GM19240 (cell line): ENCODE measurements around the gene PDCD10.
A peak's percentile ranks its signal among the peaks of the same experiment; 100 is the strongest.

Source experiments
- DNase-seq: peaks from one replicate; pipeline ENCODE4 v3.0.0; 2011; ENCODE audit warnings: low spot score; ENCODE audit not compliant: insufficient read length

The PDCD10 gene

GRCh38 chr3:167735233-167736138, 794 bp upstream of the PDCD10 start, which contains the start of gene SERPINI1:
Gene SERPINI1, plus strand, starts transcription at chr3:167735721. Its CDS starts 53,408 bp downstream, at chr3:167789129.
- DNase-seq: peak; percentile 6

GRCh38 chr3:167733961-167734497, 663 bp downstream of the PDCD10 start:
- no peak for DNase-seq

GRCh38 chr3:167732313-167733065, 2.2 kb downstream of the PDCD10 start:
- DNase-seq: no peak

GRCh38 chr3:167731393-167731792, 3.3 kb downstream of the PDCD10 start:
- no peak for DNase-seq

- no peak for DNase-seq
Measured at GRCh38 chr3:167729591-167729990, 5.1 kb downstream of the PDCD10 start.

- no peak for DNase-seq
Measured at GRCh38 chr3:167728632-167729323, 5.9 kb downstream of the PDCD10 start.

GRCh38 chr3:167728176-167728575, 6.5 kb downstream of the PDCD10 start:
- no peak for DNase-seq

- DNase-seq: no peak
Measured at GRCh38 chr3:167723872-167724271, 10.8 kb downstream of the PDCD10 start.

GRCh38 chr3:167723025-167723512, 11.6 kb downstream of the PDCD10 start:
- DNase-seq: no peak

- DNase-seq: no peak
Measured at GRCh38 chr3:167718582-167718981, 16.1 kb downstream of the PDCD10 start.

GRCh38 chr3:167716920-167717319, 17.8 kb downstream of the PDCD10 start:
- no peak for DNase-seq

GRCh38 chr3:167714871-167715270, 19.8 kb downstream of the PDCD10 start:
- DNase-seq: no peak

GRCh38 chr3:167712445-167712844, 22.2 kb downstream of the PDCD10 start:
- DNase-seq: no peak

GRCh38 chr3:167711439-167711838, 23.3 kb downstream of the PDCD10 start:
- no peak for DNase-seq

GRCh38 chr3:167710552-167710951, 24.1 kb downstream of the PDCD10 start:
- DNase-seq: no peak

- no peak for DNase-seq
Measured at GRCh38 chr3:167709690-167710089, 25.0 kb downstream of the PDCD10 start.

GRCh38 chr3:167705840-167706239, 28.9 kb downstream of the PDCD10 start:
- no peak for DNase-seq

GRCh38 chr3:167700926-167701325, 33.8 kb downstream of the PDCD10 start:
- DNase-seq: no peak

- no peak for DNase-seq
Measured at GRCh38 chr3:167700046-167700445, 34.6 kb downstream of the PDCD10 start.

- no peak for DNase-seq
Measured at GRCh38 chr3:167694121-167694520, 40.6 kb downstream of the PDCD10 start.

GRCh38 chr3:167691366-167691765, 43.3 kb downstream of the PDCD10 start:
- DNase-seq: peak; percentile 23
